GM21526 (cell line): ENCODE data around the gene MN1.

Experiments used
- ATAC-seq: cut with Tn5 transposase; IDR thresholded peaks from one replicate; pipeline ENCODE4 v1.9.1; 2021; ENCODE audit warnings: moderate library complexity; ENCODE audit not compliant: unreplicated experiment, low FRiP score

The MN1 gene

DNA sequence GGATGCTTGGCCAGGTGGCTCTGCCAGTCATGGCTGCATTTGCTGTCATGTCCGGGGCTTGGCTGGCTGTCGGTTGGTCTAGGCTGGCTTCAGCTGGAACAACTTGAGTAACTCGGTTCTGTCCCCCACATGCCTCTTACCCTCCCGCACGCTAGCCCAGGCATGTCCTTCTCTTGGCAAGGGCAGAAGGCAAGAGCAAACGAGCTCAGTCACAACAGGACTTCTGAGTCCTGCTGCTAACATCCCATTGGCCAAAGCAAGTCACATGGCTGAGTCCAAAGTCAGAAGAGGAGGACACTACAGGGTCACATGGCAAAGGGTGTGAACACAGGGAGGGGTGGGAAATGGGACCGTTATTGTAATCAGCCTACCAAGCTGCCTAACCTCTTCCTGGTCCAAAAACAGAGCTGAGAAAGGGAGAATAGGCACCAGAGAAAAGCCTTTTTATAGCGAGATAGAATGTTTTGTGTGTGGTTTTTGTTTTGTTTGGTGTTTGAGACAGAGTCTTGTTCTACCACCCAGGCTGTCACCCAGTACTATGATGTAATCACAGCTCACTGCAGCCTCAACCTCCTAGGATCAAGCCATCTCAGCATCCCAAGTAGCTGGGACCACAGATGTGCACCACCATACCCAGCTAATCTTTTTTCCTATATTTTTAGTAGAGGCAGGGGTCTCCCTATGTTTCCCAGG is 81.9 kb downstream of the MN1 start:
- ATAC-seq = no peak

DNA sequence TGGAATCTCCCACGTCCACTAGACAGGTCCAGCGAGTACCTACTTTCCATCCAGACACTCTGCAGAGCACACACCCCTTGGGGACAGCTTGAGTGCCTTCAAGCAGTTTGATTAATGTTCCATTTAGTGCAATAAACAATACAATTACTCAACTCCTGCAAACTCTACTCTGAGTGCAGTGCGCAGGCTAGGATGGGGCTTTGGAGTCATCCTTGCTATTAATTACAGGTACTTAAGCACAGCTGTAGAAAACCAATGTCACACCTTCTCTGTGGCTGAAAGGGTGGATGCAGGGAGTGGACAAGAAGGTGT is 82.6 kb downstream of the MN1 start:
- no peak for ATAC-seq

DNA sequence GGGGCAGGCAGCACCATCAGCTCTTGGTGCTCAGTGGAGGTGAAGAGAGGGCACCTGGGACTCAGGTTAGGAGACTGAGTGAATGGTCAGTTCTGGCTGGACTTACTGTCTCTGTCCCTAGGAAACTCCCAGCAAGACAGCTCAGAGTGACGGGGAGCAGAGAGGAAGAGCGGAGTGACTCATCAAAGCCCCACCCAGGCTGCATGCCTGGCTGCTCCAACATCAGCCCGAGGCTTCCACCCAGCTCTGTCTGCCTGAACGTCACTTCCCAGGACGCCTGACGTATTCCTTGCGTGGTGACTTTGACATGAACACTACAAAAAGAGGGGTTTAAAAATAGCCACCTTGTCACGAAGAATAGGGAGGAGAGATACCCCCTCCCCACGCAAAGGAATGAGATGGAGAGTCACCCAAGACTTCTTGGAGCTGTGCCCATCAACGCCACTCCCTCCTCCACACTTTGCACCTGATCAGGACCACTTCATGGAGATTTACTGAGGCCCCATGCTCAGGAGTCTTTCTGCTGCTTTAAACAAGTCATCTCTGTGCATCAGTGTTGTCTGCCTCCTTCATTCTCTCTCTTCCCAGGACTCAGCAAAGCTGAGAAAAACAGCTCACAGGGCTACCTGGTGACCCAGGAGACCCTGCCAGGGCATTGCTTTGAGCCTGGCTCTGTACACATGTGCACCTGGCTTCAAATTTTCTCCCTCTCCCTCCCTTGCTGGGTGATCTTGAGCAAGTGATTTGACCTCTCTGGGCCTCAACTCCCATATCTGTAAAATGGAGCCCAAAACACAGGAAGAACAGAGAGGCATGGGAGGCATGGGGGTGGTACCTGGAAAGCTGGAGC is 83.1 kb downstream of the MN1 start:
- ATAC-seq = no peak

- no peak for ATAC-seq
These were observed 84.5 kb downstream of the MN1 start for GRCh38 chr22:27717094-27717493.

DNA sequence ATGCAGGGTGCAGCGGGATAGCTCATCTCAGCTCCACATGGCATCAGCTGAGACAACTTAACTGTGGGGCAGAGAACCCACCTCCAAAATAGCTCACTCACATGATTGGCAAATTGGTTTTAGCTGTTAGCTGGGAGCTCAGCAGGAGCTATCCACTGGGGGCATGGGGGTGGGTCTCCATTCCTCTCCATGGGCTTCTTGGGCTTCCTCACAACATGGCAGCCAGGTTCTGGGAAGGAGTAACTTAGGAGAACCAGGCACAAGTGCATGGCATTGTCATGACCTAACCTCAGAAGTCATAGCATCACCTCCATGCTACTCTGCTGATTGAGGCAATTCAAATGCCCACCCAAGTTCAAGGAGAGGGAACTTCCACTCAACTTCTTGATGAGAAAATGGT is 85.5 kb downstream of the MN1 start:
- ATAC-seq = no peak

- ATAC-seq = no peak
These were observed 86.5 kb downstream of the MN1 start for GRCh38 chr22:27715106-27715505.

- ATAC-seq = no peak
These were observed 87.5 kb downstream of the MN1 start for GRCh38 chr22:27714068-27714467.

DNA sequence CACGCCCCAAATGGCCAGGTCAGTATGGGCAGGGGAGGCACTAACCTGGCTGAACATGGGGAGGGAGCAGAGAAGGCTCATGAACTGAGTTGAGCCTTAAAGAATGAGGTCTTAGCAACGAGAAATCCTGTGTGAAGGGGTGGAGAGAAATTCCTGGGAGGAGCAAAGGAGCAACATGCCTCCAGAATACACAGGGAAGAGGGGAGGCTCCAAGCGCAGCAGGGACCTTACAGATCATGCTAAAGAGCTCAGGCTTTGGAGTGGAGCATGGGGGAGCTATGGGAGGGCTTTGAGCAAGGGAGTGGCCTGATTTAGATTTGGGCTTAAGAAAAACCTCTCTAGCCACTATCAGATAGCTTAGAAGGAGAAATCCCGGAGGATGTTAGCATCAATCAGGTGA is 88.1 kb downstream of the MN1 start:
- no peak for ATAC-seq

GRCh38 chr22:27711756-27712155 is 89.8 kb downstream of the MN1 start:
- no peak for ATAC-seq

DNA sequence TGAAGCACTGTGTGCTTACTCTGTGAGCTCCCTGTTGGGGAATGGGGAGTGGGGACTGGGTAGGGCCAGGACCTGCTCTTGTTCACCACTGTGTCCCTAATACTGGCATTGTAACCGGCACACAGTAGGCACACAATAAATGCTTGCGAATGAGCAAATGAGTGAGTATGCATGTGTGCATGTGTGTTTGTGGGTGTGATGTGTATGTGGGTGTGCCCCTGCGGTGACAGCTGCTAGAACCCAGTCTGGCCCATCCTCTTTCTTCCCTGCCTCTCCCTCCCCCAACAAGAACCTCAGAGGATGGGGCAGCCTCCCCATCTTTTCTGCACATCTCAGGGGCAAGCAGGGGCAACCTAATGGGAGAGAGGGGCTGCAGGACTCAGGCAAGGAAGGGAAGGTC is 90.5 kb downstream of the MN1 start:
- ATAC-seq = no peak

DNA sequence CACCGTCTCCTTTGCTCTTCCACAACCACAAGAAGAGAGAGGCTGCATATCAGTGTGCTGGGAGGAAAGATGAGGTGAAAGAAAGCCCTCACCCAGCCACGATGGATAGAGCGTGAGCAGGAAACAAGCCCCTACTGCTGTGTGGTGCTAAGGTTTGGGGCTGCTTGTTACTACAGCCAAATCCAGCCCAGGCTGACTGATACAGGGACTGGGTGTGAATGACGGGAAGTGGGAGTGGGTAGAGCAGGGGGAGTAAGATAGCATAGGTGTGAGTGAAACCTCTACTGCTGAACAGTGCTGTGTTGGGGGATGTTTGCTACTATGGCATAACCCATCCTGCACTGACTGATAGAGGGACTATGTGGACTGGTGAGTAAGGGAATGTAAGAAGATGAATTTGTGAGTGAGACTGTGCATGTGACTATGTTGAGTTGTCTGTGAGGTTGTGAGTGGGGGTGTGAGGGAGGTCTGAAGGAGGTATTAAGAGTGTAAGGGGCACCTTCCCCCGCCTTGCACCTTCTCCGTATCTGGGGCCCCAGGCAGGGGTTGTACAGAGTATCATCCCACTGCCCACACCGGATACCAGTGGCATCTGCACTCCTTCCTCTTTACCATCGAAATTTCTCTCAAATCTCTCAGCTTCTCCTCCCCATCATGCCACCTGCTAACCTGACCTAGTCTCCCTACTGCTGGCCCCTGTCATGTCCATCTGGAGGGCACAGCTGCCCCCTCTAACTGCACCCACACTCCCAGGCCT is 91.5 kb downstream of the MN1 start:
- no peak for ATAC-seq

- no peak for ATAC-seq
These were observed 95.1 kb downstream of the MN1 start for GRCh38 chr22:27706489-27706888.

GRCh38 chr22:27705408-27706080 is 96.0 kb downstream of the MN1 start:
- no peak for ATAC-seq

DNA sequence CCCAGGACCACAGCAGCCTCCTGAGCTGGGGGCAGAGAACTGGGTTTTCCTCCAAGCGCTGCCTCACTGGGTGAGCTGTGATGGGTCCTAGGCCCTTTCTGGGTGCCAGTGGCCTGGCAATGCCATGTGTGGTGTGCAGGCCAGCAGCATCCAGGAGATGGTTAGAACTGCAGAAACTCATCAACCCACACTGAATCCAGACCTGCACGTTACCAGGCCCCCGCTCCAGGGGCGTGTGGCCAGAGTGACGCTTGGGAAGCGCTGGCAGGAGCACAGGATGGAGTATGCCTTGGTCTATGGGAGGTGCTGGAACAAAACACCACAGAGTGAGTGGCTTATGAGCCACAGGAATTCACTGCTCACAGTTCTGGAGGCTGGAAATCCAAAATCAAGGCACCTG is 97.0 kb downstream of the MN1 start:
- no peak for ATAC-seq

GRCh38 chr22:27699383-27700019 is 102.1 kb downstream of the MN1 start:
- ATAC-seq = no peak

DNA sequence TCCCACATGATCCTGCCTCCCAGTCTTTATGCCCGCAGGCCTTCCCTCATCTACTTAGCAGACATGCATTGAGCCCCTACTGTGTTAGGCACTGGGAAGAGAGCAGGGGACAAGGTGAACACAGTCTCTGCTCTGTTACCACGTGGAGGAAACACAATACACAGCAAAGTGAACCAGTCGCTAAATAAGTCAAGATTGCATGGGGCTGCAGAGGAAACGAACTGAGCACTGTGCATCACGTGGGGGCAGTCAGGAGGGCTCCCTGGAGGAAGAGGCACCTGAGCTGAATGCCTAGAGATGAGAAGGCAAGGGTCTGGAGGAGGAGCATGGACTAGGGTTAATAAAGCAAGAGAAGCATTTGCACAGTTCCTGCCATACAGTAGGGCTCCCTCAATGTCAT is 102.7 kb downstream of the MN1 start:
- ATAC-seq = no peak
